ENCODE data around the gene PLS3.

The PLS3 gene

DNA sequence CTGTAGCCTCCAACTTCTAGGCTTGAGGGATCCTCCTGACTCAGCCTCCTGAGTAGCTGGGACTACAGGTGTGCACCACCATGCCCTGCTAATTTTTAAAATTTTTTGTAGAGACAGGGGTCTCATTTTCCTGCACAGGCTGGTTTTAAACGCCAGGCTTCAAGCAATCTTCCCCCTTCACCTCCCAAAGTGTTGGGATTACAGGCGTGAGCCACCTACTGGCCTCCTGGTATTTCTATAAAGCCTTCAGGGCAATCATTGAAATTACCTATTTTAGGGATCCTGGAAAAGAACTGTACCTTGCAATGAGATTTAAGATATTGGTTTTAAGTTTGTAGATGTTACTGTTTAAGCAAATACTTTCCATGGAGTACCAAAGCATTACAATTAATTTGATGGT lies 13.5 kb upstream of the PLS3 start:
- no peak overlapping the region for H3K4me3 ChIP-seq
- H3K9me3 ChIP-seq: no peaks in the 10 kb centered on the region
- no peaks in the 10 kb centered on the region for H3K4me1 ChIP-seq
- intact Hi-C loops (cut with DNase I; ENCODE audit: low total_unique reads): no loop called here
- no peaks in the 10 kb centered on the region for H3K36me3 ChIP-seq
- no peak for DNase-seq
- TF ChIP-seq, protein P1, sequence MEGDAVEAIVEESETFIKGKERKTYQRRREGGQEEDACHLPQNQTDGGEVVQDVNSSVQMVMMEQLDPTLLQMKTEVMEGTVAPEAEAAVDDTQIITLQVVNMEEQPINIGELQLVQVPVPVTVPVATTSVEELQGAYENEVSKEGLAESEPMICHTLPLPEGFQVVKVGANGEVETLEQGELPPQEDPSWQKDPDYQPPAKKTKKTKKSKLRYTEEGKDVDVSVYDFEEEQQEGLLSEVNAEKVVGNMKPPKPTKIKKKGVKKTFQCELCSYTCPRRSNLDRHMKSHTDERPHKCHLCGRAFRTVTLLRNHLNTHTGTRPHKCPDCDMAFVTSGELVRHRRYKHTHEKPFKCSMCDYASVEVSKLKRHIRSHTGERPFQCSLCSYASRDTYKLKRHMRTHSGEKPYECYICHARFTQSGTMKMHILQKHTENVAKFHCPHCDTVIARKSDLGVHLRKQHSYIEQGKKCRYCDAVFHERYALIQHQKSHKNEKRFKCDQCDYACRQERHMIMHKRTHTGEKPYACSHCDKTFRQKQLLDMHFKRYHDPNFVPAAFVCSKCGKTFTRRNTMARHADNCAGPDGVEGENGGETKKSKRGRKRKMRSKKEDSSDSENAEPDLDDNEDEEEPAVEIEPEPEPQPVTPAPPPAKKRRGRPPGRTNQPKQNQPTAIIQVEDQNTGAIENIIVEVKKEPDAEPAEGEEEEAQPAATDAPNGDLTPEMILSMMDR (IDR thresholded peaks at IDR 0.05): no peak
- H3K27me3 ChIP-seq: no peaks in the 10 kb centered on the region
- no peak overlapping the region for H3K27ac ChIP-seq

DNA sequence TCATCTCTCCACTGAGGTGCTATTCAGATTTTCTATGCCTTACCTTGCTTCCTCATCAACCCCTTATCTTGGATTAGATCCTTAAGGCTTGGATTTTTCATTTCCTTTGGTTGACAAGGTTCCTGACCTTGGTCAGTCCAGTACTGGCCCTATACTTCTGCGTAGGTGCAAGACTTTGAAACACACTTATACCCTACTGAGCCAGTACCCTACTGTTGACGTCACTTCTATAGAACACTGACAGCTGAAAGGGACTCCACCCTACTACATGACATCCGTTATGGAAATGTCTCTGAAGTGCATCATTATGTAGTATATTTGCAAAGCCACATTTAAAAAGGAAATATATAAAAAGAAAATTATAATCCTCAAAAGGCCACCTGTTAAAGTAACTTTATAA lies 12.0 kb upstream of the PLS3 start:
- Histone ChIP-seq H3K9me3 (no peaks in the 10 kb centered on the region), H3K36me3 (no peaks in the 10 kb centered on the region), H3K4me3 (no peak overlapping the region), H3K4me1 (no peaks in the 10 kb centered on the region), H3K27me3 (no peaks in the 10 kb centered on the region), H3K27ac (no peak overlapping the region)
- TF ChIP-seq, protein P1 (IDR thresholded peaks at IDR 0.05): no peak
- intact Hi-C loops (cut with DNase I; ENCODE audit: low total_unique reads): no loop called here
- DNase-seq: no peak

- Histone ChIP-seq H3K27me3 (no peaks in the 10 kb centered on the region), H3K4me3 (no peak overlapping the region), H3K36me3 (no peaks in the 10 kb centered on the region), H3K4me1 (no peaks in the 10 kb centered on the region), H3K9me3 (no peaks in the 10 kb centered on the region), H3K27ac (no peak overlapping the region)
- no peak for DNase-seq
- intact Hi-C loops (cut with DNase I; ENCODE audit: low total_unique reads): no loop called here
- TF ChIP-seq, protein P1 (IDR thresholded peaks at IDR 0.05): no peak
These were observed 7.8 kb upstream of the PLS3 start for GRCh38 chrX:115553171-115553570.

- Histone ChIP-seq H3K9me3 (no peaks in the 10 kb centered on the region), H3K27me3 (no peaks in the 10 kb centered on the region), H3K4me3 (no peak overlapping the region), H3K4me1 (peaks cover 0 to 7% (median 2%) of the 10 kb centered on the region in 4 donors), H3K27ac (peak overlapping the region; percentile 93 to 95), H3K36me3 (no peaks in the 10 kb centered on the region)
- intact Hi-C loops (cut with DNase I; ENCODE audit: low total_unique reads): no loop called here
- DNase-seq: no peak
- TF ChIP-seq, protein P1 (IDR thresholded peaks at IDR 0.05): no peak
These were observed 1.3 kb upstream of the PLS3 start for GRCh38 chrX:115559672-115560071.

DNA sequence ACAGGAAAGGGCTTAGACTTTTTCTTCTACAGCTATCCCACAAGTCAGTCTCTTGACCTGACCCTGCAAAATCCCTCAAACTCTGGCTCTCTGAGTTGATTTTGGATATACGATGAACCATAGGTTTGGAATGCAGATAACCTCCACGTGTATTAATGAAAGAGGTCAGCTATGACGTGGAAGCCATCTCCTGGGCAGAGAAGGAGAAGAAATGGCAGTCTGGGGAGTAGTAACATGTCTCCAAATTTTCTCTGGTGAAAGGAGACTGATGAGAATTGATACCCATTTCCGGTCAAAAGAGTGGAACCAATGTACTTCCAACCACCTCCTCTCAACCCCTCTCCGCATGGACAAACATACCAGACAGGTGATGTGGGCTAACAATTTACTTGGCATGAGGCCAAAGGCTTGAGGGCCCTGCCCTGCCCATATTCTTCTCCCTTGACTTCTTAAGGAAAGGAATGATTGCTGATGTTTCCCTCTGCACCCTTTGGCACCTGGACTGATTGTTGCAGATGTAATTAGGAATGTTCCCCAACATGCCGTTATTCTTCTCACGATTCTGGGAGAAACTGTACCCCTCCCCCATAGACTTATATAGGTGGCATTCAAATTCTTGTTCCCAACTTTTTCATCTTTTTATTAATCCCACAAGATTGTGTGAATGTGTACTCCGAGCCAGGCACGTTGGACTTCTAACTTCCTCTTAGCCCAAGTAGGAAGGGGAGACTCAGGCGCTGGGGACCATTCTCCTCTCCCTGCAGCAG lies 580 bp upstream of the PLS3 start:
- H3K36me3 ChIP-seq: no peaks in the 10 kb centered on the region
- no peaks in the 10 kb centered on the region for H3K9me3 ChIP-seq
- H3K27ac ChIP-seq: peak overlapping the region; percentile 93 to 95
- peaks cover 0 to 7% (median 2%) of the 10 kb centered on the region in 4 donors for H3K4me1 ChIP-seq
- TF ChIP-seq, protein P1 (IDR thresholded peaks at IDR 0.05): no peak
- H3K27me3 ChIP-seq: no peaks in the 10 kb centered on the region
- peak overlapping the region; percentile 78 to 84 for H3K4me3 ChIP-seq
- DNase-seq: no peak
- intact Hi-C loops (cut with DNase I; ENCODE audit: low total_unique reads): no loop called here
